Suprapubic skin (tissue), 4 donors: ENCODE results near the gene ITGB3BP. TPM values are rescaled to one million over a fixed set of nuclear protein-coding genes. Genes with fewer than 3 reads are reported as not detected.

Source experiments
- DNase-seq, 2 donors: peaks; one replicate each; pipeline ENCODE4 v3.0.0-alpha.2; 2019; ENCODE audit warnings: low spot score in 2 of 2
- H3K27ac ChIP-seq: fragments of 200-600 bp; sonication (generic); one replicate; pipeline ENCODE4 v1.5.1; 2019
- H3K27me3 ChIP-seq: fragments of 200-600 bp; sonication (generic); one replicate; pipeline ENCODE4 v1.5.1; 2019
- H3K36me3 ChIP-seq: fragments of 200-600 bp; sonication (generic); one replicate; pipeline ENCODE4 v1.5.1; 2019
- H3K4me1 ChIP-seq: fragments of 200-600 bp; sonication (generic); one replicate; pipeline ENCODE4 v1.5.1; 2019
- H3K4me3 ChIP-seq: fragments of 200-600 bp; sonication (generic); one replicate; pipeline ENCODE4 v1.5.1; 2019; ENCODE audit warnings: mild to moderate bottlenecking
- H3K9me3 ChIP-seq: fragments of 200-600 bp; sonication (generic); one replicate; pipeline ENCODE4 v1.5.1; 2019
- CTCF ChIP-seq, 2 donors: fragments of 200-600 bp in 1 of 2; fragments of 450-650 bp in 1 of 2; sonication (generic) in 1 of 2; IDR thresholded peaks; one replicate each; pipeline ENCODE4 v1.5.1; 2016 to 2019; ENCODE audit warnings: antibody characterized with exemption in 2 of 2, mild to moderate bottlenecking in 1 of 2, moderate library complexity in 1 of 2
- EP300 ChIP-seq: sonication (generic); formaldehyde crosslinking; IDR thresholded peaks from one replicate; pipeline ENCODE4 v1.6.1; 2017; ENCODE audit warnings: antibody characterized with exemption
- POLR2A ChIP-seq, 2 donors: fragments of 450-650 bp; IDR thresholded peaks; one replicate each; pipeline ENCODE4 v1.6.1; 2017; ENCODE audit warnings: antibody characterized with exemption in 2 of 2, mild to moderate bottlenecking in 2 of 2, moderate library complexity in 2 of 2
- POLR2AphosphoS5 ChIP-seq, 3 donors: sonication (generic); formaldehyde crosslinking; IDR thresholded peaks; one replicate each; pipeline ENCODE4 v1.6.1; 2017; ENCODE audit warnings: antibody characterized with exemption in 3 of 3
- WGBS: methylation state at CpG from one replicate; pipeline ENCODE4 v1.1.5; 2018; 5-methylcytosine and 5-hydroxymethylcytosine counted together
- total RNA-seq, 4 donors: library from RNA; depleted of rRNA; stranded (reverse); fragments of >200 nt; gene quantifications; one replicate each; pipeline ENCODE4 v1.1.0, GENCODE V29; 2016

Gene ITGB3BP
- total RNA-seq, 4 donors from 2014 or later = 10.3 to 22.2 (median 16.1) TPM

GRCh38 chr1:63453232-63453631 is 69.8 kb downstream of the ITGB3BP start:
- H3K36me3 ChIP-seq = no peaks in the 10 kb centered on the region
- 96% methylated on average over 2 of the region's 2 CpGs for WGBS
- TF ChIP-seq EP300 (no peak), POLR2A (IDR thresholded peaks at IDR 0.05) (no peak), POLR2AphosphoS5 (IDR thresholded peaks at IDR 0.05) (no peak), CTCF (IDR thresholded peaks at IDR 0.05) (no peak)

GRCh38 chr1:63450416-63450815 is 72.6 kb downstream of the ITGB3BP start:
- WGBS = 81% methylated on average over 1 of the region's 1 CpG
- no peaks in the 10 kb centered on the region for H3K4me1 ChIP-seq
- H3K27ac ChIP-seq = no peak overlapping the region
- DNase-seq = no peak
- H3K9me3 ChIP-seq = no peaks in the 10 kb centered on the region
- TF ChIP-seq POLR2AphosphoS5 (IDR thresholded peaks at IDR 0.05) (no peak), CTCF (IDR thresholded peaks at IDR 0.05) (no peak), POLR2A (IDR thresholded peaks at IDR 0.05) (no peak), EP300 (no peak)
- no peak overlapping the region for H3K4me3 ChIP-seq
- H3K36me3 ChIP-seq = no peaks in the 10 kb centered on the region
- no peaks in the 10 kb centered on the region for H3K27me3 ChIP-seq

More at GRCh38 chr1:63453232-63453631, 69.8 kb downstream of the ITGB3BP start:
- H3K4me1 ChIP-seq = no peaks in the 10 kb centered on the region
- no peak overlapping the region for H3K4me3 ChIP-seq
- H3K27me3 ChIP-seq = no peaks in the 10 kb centered on the region
- no peaks in the 10 kb centered on the region for H3K9me3 ChIP-seq
- H3K27ac ChIP-seq = no peak overlapping the region
- DNase-seq = no peak

GRCh38 chr1:63448731-63449246 is 74.2 kb downstream of the ITGB3BP start:
- no peak for DNase-seq
- no peak overlapping the region for H3K27ac ChIP-seq
- TF ChIP-seq POLR2AphosphoS5 (IDR thresholded peaks at IDR 0.05) (no peak), POLR2A (IDR thresholded peaks at IDR 0.05) (no peak), EP300 (no peak), CTCF (IDR thresholded peaks at IDR 0.05) (no peak)
- H3K36me3 ChIP-seq = no peaks in the 10 kb centered on the region
- no peaks in the 10 kb centered on the region for H3K27me3 ChIP-seq
- no peaks in the 10 kb centered on the region for H3K9me3 ChIP-seq
- no peaks in the 10 kb centered on the region for H3K4me1 ChIP-seq
- WGBS = 87% methylated on average over 3 of the region's 3 CpGs
- no peak overlapping the region for H3K4me3 ChIP-seq

GRCh38 chr1:63442141-63442475 is 80.9 kb downstream of the ITGB3BP start:
- TF ChIP-seq POLR2A (IDR thresholded peaks at IDR 0.05) (no peak), POLR2AphosphoS5 (IDR thresholded peaks at IDR 0.05) (no peak), EP300 (no peak), CTCF (IDR thresholded peaks at IDR 0.05) (no peak)
- Histone ChIP-seq H3K4me3 (no peak overlapping the region), H3K4me1 (no peaks in the 10 kb centered on the region), H3K9me3 (no peaks in the 10 kb centered on the region), H3K27me3 (no peaks in the 10 kb centered on the region), H3K36me3 (no peaks in the 10 kb centered on the region), H3K27ac (no peak overlapping the region)
- DNase-seq = no peak

- H3K36me3 ChIP-seq = peaks cover 7% of the 10 kb centered on the region
- no peak for TF ChIP-seq POLR2A (IDR thresholded peaks at IDR 0.05)
- 49% methylated on average over 4 of the region's 4 CpGs for WGBS
- peaks cover 3% of the 10 kb centered on the region for H3K9me3 ChIP-seq
- no peaks in the 10 kb centered on the region for H3K4me1 ChIP-seq
- H3K27me3 ChIP-seq = no peaks in the 10 kb centered on the region
- no peak for DNase-seq
- H3K27ac ChIP-seq = no peak overlapping the region
- no peak overlapping the region for H3K4me3 ChIP-seq
Observed at GRCh38 chr1:63435161-63435560, 87.9 kb downstream of the ITGB3BP start.

GRCh38 chr1:63429281-63429680 is 93.7 kb downstream of the ITGB3BP start:
- Histone ChIP-seq H3K36me3 (peaks cover 22% of the 10 kb centered on the region), H3K4me3 (no peak overlapping the region), H3K27ac (no peak overlapping the region), H3K9me3 (peaks cover 3% of the 10 kb centered on the region), H3K27me3 (no peaks in the 10 kb centered on the region), H3K4me1 (no peaks in the 10 kb centered on the region)
- no peak for DNase-seq
- TF ChIP-seq EP300 (no peak), POLR2AphosphoS5 (IDR thresholded peaks at IDR 0.05) (no peak), POLR2A (IDR thresholded peaks at IDR 0.05) (no peak)
